ENCODE measurements around the gene ANXA11. TPM values are rescaled to one million over a fixed set of nuclear protein-coding genes. Genes with fewer than 3 reads are reported as not detected.

The ANXA11 gene
- total RNA-seq, 1 donor from 2014 or later, result 17.3 TPM

GRCh38 chr10:80166581-80167470 is 38.5 kb downstream of the ANXA11 start:
- no peak for DNase-seq (ENCODE audit: low read depth in 2 of 2)

- no peak for DNase-seq (ENCODE audit: low read depth in 2 of 2)
These were observed 40.2 kb downstream of the ANXA11 start for GRCh38 chr10:80165173-80165572.

- DNase-seq (ENCODE audit: low read depth in 2 of 2), result no peak
These were observed 40.7 kb downstream of the ANXA11 start for GRCh38 chr10:80164596-80164995.

DNA sequence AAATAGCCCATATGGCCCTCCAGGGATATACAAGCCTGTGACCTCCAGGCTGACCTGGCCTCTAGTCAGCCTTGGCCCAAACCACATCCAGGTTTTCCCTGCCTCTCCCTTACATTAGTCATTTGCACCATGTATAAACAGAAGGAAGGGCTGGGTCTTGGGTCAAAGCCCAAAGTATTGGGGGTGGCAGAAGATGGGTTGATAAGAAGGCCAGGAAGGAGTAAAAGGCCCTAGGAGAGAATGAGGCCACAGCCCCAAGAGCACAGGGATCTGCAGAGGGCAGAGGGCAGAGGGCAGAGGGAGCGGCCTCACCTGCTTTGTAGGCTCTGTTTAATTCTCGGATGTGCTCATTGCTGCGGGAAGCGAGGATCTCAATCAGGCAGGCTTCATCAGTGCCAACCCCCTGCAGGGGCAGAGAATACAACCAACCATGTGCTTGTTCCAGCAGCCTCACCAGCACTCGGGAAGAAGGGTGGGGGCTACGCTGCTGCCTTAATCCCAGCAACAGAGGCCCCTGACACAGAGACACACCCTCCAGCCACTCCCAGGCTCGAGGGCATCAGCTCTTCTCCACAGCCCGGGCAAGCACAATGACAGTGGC is 41.5 kb downstream of the ANXA11 start:
- DNase-seq (ENCODE audit: low read depth in 2 of 2), result peak in 1 of 2 donors; percentile 69

- DNase-seq (ENCODE audit: low read depth in 2 of 2), result peak in 1 of 2 donors; percentile 48
These were observed 43.8 kb downstream of the ANXA11 start for GRCh38 chr10:80161321-80162083.

- no peak for DNase-seq (ENCODE audit: low read depth in 2 of 2)
These were observed 44.7 kb downstream of the ANXA11 start for GRCh38 chr10:80160361-80161320.

GRCh38 chr10:80159166-80159873 is 46.0 kb downstream of the ANXA11 start:
- DNase-seq (ENCODE audit: low read depth in 2 of 2), result no peak

GRCh38 chr10:80158598-80159127 is 46.7 kb downstream of the ANXA11 start:
- DNase-seq (ENCODE audit: low read depth in 2 of 2), result peak; percentile 96 to 98

GRCh38 chr10:80158126-80158525 is 47.2 kb downstream of the ANXA11 start:
- DNase-seq (ENCODE audit: low read depth in 2 of 2), result no peak

GRCh38 chr10:80157561-80157960 is 47.8 kb downstream of the ANXA11 start:
- no peak for DNase-seq (ENCODE audit: low read depth in 2 of 2)

- DNase-seq (ENCODE audit: low read depth in 2 of 2), result no peak
These were observed 49.1 kb downstream of the ANXA11 start for GRCh38 chr10:80156216-80156615.

- DNase-seq (ENCODE audit: low read depth in 2 of 2), result no peak
These were observed 49.6 kb downstream of the ANXA11 start for GRCh38 chr10:80155696-80156215.

DNA sequence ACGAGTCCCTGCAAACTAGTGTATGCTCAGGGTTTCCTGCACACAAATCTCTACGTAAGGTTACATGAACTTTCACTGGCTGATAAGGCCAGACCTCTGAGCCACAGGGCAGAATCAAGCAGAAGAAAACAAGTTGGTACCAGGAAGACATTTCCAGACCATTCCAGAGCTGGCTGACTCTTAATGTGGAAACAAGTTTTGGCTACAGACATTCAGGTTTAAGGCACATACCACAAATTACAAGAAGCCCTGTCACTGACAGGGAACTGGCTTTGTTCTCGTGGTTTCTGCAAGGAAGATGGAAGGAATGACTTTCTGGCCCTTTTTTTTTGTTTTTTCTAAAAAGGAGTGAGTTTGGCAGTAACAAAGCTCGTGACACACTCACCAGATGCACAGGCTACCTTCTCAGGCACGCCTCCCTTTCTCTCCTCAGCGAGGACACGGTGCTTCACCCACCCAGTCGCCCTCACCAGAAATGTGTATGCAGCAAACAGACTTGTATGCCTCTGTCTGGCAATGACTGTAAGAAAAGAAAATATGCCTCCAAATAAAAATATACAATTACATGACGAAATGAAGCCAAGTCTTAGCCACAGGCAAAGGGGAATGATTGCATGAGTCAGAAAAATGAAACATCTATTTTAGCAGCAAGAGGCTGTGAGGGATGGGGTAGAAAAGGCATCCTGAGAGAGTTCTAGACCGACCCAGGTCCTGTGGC is 50.2 kb downstream of the ANXA11 start:
- DNase-seq (ENCODE audit: low read depth in 2 of 2), result no peak

DNA sequence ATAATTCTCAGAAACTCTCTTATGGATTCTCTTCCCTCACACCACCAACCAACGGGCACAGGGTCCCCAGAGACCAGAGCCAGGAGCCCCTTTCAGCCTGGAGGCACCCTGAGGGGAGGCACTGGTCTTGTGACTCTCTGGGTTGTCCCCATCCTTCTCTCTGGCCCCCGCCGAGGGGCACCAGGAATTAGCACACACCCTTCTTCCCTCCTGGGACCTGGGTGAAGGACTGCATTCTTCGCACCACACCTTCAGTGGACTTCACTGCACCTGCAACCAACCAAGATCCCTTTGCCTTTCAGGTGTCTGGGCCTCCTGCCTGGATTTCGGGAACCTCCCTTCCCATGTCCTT is 50.7 kb downstream of the ANXA11 start:
- no peak for DNase-seq (ENCODE audit: low read depth in 2 of 2)

DNA sequence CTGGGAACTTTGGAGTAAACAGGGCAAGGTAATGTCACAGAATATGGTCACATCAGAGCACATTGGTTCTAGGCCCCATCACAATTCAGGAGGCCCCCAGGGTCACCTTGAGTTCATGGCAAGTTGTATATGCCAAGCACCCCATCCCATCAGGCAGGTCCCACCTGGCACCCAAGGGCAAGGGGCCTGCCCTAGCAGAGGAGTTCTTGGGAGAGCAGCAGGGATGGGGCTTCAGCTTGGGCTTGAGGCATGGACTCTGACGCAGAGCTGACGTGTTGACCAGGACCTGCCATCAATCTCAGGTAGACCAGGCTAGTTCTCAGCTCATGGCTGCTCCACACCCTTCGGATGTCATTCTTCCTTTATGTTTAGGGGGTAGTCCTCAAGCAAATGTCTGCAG is 51.9 kb downstream of the ANXA11 start:
- DNase-seq (ENCODE audit: low read depth in 2 of 2), result no peak

- DNase-seq (ENCODE audit: low read depth in 2 of 2), result no peak
These were observed 52.5 kb downstream of the ANXA11 start for GRCh38 chr10:80152820-80153219.

DNA sequence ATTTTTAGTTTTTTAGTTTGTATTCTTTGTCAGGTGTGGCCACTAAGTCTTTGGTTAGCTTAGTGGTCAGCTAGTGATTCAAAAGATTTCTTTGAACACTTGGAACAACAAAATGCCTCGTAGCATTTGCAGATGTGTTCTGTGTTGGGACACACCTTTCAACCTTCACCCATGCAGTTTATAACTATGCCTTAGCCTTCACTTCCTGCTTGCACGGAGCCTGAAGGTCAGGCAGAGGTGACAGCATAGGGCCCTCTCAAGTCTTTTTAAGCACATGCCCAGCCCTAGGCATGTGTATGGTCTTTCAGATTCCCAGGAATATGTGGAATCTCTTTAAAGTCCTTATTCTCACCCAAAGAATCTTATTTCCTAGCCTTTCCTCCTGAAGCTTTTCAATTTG is 55.2 kb downstream of the ANXA11 start:
- DNase-seq (ENCODE audit: low read depth in 2 of 2), result no peak

DNA sequence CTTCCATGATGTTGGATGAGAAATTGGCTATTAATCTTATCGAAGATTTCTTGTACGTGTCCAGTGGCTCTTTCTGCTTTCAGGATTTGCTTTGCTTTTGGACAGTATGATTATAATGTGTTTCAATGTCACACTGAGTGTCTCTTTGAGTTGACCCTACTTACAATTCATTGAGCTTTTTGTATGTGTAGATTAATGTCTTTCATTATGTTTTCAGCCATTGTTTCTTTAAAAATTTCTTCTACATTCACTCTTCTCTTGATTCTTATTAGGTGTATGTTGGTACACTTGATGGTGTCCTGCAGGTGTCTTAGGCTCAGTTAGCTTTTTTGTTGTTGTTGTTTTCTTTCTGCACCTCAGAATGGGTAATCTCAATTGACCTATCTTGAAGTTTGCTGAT is 56.2 kb downstream of the ANXA11 start:
- DNase-seq (ENCODE audit: low read depth in 2 of 2), result no peak

GRCh38 chr10:80148166-80148805 is 57.1 kb downstream of the ANXA11 start:
- no peak for DNase-seq (ENCODE audit: low read depth in 2 of 2)

All from dermis microvascular lymphatic vessel endothelial cell (primary cell).